Activated CD4-positive, alpha-beta T cell treated with anti-CD3 and anti-CD28 coated beads, Interleukin-2, amount 50 U/mL, for 1 hour (primary cell): ENCODE data around the gene EIF4G3.
"Not testable (repeated sequence)": the region's sequence is repeated elsewhere in the genome, so short reads cannot be mapped to it uniquely, and the experiment has no call there.

Source experiments
- DNase-seq: peaks from one replicate; pipeline ENCODE4 v3.0.0-alpha.2; 2020

Gene EIF4G3

DNA sequence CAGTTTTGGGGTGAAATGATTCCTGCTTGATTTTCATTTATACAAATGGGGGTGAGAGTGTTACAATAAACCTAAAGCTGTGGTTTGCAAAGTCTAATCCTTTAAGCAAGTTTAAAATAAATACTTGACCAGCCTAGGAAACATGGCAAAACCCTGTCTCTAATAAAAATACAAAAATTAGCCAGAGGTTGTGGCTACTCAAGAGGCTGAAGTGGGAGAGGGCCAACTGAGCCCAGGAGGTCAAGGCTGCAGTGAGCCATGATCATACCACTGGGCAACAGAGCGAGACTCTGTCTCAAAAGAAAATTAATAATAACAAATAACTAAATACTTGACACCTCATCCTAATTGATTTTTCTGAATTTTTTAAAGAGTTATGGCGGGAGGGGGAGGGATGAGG is 110.8 kb downstream of the EIF4G3 start:
- no peak for DNase-seq

DNA sequence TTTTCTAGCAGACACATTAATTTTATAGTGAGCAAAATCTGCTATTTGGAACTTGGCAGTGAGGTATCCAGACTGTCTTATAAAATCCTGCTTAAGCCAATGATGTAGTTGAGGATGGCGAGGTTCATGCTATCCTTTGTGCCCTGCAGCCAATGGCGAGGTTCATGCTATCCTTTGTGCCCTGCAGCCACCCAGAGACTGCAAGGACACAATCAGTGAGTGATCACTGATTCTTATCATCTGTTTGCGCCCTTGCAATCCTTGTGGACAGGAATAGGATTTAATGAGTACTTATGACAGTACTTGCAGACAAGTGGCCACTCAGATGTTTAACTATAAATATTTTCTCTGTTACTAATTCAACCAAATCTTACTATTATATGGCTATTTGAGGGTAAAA is 112.6 kb downstream of the EIF4G3 start:
- no peak for DNase-seq

DNA sequence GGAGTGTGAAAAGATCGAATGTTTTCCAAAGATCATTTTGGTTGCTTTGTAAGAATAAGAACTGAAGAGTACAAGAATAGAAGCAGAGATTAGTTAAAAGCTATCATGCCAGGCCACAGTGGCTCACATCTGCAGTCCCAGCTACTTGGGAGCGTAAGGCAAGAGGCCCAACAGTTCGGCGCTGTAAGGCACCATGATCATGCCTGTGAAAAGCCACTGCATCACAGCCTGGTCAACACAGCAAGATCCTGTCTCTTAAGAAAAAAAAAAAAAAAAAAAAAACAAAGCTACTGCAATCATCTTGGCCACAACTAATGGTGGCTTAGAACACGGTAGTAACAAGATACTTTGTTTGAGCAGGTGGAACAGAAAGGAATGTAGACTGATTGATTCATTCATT is 116.2 kb downstream of the EIF4G3 start:
- DNase-seq, result no peak

DNA sequence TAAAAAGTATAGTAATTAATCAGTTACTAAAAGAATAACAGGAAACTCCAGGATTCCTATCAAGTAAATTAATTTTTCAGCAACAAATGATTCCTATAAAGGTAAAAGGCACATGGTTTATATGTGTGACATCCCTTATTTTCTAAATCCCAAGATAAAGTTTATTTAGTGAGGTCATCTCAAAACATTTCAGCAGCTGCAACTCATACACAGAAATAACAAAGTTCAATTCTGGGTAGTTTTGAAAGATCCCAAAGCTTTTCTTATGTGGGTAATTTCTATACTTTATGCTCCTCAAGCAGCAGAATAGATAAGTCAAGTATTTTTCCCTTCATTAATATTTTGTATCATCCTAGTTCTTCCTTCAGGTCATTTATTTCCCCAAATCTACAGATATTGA is 117.7 kb downstream of the EIF4G3 start:
- DNase-seq, result no peak

DNA sequence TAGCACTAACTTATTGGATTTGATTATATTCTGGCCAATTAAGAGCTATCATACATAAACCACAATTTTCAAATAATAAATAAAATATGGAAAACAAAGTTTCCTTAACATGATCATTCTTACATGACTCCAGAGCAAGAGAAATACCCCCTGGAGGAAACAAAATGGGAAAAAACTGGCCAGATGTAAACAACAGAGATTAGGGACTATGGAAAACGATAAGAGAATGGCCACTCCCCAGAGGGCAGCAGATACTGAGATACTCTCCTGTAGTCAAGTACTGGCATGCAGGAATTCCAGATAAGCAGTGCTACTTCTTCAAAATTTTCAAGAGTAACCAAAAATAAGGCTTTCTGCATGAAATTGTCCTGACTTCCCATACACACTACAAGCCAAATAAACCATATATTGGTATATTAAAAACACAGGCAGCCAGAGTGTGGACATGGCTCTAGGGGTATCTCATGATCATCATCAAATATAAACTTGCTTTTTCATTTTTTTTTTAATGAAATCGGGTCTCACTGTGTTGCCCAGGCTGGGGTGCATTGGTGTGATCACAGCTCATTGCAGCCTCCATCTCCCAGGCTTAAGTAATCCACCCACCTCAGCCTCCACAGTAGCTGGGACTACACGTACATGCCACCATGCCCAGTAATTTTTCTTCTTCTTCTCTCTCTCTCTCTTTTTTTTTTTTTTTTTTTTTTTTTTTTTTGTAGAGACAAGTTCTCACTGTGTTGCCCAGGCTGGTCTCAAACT is 118.5 kb downstream of the EIF4G3 start:
- DNase-seq, result no peak

DNA sequence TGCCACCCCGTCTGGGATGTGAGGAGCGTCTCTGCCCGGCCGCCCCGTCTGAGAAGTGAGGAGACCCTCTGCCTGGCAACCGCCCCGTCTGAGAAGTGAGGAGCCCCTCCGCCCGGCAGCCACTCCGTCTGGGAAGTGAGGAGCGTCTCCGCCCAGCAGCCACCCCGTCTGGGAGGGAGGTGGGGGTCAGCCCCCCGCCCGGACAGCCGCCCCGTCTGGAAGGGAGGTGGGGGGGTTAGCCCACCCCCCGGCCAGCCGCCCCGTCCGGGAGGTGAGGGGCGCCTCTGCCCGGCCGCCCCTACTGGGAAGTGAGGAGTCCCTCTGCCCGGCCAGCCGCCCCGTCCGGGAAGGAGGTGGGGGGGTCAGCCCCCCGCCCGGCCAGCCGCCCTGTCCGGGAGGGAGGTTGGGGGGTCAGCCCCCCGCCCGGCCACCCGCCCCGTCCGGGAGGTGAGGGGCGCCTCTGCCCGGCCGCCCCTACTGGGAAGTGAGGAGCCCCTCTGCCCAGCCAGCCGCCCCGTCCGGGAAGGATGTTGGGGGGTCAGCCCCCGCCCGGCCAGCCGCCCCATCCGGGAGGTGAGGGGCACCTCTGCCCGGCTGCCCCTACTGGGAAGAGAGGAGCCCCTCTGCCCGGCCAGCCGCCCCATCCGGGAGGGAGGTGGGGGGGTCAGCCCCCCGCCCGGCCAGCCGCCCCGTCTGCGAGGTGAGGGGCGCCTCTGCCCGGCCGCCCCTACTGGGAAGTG is 123.3 kb downstream of the EIF4G3 start:
- DNase-seq, result not testable (repeated sequence)

DNA sequence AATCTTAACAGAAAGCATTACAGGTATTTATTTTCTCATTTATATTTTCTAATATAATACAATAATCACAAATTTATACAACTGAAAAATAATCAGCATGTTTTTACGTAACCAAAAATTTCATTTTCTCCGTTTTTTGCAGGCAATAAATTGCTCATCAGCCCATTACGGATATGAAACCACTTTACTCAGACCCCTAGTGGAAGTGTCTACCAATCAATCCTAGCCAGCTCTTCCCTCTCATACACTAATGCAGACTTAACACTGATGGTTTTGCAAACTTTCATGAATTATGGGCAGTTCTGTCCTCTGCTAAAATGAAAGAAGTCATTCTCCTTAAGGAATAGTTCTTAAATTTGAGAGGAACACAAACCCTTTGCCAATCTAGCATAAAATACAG is 124.7 kb downstream of the EIF4G3 start:
- DNase-seq, result no peak

DNA sequence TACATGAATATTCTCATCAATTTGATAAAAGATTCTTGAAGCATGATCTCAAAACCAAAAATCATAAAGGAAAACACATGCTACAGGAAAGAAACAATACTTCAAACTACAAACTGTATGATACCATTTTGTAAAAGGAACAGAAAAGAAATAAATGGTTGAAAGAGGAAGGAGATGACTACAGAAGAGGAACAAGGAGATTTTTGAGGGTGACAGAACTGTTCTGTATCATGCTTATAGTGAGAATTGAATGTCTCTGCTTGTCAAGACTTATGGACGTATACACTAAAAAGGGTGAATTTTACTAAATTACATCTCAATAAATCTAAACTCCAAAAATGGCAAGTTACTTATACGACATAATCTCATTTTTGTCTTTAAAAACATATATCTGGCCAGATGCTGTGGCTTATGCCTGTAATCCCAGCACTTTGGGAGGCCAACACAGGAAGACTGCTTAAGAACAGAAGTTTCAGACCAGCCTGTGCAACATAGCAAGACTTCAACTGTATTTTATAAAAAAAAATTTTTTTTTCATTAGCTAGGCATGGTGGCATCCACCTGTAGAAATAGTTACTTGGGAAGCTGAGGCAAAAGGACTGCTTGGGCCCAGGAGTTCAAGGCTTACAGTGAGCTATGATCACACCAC is 125.4 kb downstream of the EIF4G3 start:
- DNase-seq, result no peak

DNA sequence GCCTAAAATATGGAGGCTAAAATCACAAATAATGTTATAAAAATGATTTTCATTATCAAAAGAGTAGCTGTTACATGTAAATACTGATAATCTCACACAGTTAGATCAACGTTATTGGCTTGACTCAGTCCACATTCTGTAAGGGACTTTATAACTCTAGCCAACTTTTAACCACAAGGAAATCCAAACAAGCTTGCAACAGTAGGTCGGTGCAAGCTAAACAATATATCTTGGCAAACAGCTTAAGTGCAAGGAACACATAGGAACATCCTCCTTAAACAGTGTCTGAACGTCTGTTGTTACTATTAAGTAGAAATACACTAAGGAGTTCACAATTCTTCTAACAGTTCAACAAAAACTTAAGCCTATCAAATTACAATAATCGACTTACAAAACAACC is 126.7 kb downstream of the EIF4G3 start:
- DNase-seq, result no peak

DNA sequence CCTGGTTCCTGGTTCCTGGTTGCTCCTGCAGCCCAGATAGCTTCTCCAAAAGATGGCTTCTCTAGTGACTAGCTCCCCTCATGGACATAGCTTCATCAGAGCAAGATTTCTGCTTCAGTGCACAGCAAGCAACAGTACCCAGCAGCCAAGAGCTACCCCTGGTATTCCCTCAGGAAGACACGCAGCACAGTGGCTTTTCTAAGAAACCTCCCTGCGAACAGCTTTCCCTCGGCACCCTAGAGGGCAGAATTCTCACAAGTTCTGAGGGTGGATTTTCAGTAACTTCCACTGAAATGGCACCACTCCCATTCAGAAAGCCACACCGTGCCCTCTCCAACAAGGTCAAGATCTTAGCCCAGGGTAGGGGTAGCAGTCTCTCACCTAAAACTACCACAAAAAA is 128.2 kb downstream of the EIF4G3 start:
- no peak for DNase-seq

DNA sequence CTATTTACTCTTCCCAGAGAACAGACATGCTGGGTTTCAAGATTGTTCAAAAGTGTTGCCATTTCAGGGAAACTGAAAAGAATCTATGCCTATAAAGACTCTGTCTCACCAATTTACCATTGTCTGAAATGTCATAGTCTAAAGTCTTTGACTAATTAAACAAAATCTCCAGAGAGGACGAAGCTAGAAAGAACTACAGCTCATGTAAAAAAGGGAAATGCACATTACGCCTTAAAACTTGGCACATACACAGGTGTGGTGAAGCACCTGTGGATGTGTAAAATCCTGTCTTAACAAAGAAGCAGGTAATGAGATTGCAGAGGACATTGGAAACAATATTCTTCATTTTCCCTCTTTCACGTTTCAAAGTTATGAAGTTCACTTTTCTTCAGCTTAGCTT is 130.6 kb downstream of the EIF4G3 start:
- no peak for DNase-seq

DNA sequence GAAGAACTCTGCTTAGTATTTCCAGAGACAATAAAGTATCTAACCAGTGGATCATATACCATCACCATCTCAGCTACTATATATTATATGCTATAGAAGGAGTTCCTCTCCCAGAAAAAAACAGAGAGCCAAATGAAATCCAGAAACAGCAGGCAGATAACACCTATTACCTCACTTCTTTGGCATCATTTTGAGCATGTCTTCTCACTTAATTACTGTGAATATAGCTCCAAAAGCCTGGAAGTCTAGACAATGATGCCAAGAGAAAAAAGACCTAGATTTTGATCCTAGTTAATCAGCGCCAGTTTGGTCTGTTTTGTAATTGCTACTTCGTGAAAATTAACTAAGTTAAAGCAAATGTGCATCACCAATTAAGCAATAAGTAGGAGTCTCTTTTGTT is 131.3 kb downstream of the EIF4G3 start:
- DNase-seq, result no peak

DNA sequence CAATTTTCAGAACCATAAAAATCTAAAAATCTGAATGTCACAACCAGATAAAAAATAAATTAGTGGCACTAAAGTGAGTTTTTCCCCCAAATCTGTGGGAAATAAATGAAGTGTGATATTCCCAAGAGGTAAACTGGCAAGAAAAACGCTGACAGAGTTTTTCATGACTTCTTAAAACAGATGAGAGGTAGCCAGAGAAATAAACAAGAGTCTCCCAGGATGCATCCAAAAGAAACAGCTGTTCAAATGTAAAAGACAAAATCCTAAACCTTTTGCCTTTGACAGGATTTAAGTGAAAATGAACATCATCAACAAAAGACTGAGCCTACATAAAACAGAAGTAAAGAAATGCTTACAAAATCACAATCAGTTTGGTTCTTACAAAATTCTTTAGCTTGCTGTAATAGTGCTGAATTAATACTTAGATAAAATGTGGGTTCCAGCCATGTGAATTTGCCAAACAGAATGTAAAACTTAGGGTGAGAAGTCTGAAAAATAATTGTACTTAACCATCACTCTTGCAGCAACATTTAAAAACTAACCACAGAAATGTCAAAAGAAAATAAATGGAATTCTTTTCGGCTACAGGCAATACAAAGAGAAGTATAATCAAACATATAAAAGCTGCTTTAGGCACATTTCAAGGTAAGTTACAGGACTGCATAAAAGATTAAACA is 133.6 kb downstream of the EIF4G3 start:
- no peak for DNase-seq

DNA sequence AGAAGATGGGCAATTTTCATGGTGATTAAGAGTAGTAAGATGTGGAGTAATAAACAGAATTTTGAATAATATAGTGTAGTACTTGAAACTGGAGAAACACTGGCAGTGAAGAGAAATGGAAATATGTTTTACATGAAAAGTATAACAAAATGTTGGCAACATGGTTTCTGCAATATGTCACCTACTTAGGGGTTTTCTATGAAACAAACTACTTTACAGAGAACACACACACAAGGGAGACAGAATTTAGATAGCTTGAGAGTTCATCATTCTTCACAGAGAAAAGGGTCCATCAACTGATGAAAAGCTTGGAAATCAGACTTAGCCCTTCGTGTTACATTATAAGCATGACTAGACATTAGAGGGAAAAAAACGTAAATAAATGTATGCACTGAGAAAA is 135.2 kb downstream of the EIF4G3 start:
- no peak for DNase-seq

DNA sequence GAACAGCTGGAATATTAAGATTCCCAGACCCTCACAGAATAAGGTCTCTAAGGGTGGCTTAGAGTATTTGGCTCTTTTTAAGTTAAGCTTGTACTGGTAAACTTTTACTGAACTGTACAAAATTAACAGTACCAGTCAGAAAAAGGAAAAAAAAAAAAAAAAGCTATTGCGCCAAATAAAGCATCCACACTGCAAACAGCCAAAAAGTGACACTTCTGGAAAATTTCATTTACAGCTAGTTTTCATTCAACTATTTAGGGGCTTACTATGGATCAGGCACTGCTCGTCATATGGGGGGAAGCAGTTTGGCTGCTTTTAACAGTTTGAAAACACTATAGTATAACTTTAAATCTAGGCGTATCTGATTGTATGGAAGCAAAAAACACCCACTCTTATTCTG is 139.6 kb downstream of the EIF4G3 start:
- no peak for DNase-seq

DNA sequence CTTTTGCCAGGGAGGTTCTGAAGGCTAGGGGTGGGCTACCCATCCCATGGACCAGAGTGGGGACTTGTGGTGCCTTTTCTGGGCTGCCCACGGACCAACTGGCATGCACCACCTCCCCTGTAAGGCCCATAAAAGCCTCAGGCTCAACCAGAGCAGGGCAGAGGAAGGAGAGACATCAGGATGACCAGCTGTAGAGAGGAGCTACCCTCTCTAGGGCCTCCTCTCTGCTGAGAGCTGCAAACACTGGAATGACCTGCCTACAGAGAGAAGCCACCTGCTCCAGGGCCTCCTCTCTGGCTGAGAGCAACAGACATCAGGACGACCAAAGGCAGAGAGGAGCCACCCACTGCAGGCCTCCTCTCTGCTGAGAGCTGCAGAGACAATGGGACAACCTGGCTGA is 140.9 kb downstream of the EIF4G3 start:
- DNase-seq, result no peak

DNA sequence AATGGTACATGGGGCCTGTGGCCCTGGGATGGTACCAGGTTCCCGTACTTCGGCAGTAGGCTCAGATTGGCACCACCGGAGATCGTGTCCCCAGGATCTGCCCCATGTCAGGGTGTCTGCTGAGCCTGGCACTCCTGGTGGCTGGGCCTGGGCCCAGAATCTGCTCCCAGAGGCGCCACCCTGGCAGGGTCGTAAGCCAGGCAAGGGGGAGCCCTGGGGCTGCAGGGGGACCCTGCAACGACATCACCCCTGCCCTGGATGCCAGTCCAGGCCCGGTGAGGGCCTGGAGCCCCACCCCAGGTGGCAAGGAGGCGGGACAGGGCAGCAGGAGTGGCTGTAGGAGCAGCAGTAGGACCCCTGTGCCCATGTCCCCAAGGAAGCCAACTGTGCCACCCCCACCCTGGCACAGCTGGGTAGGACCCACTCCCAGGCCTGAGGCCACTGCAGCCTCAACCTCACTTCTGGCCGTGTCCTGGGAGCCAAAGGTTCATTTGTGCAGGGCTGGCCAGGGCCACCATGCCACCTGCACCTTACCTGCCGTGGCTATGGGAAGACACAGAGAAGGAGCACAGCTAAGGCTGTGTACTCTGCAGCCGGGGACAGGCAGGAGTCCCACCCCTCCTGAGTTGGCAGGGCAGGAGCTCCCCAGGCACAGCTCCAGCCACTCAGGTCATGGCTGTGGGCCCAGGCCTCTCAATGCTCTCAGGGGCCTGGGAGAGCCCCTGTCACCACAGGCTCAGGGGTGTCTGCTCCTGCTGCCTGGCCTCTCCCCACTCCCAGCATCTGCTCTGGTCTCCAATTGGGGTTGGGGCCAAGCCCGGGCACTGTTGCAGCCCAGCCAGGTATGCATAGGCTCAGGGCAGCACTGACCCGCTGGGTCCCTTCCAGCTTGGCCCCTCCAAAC is 141.7 kb downstream of the EIF4G3 start:
- no peak for DNase-seq

DNA sequence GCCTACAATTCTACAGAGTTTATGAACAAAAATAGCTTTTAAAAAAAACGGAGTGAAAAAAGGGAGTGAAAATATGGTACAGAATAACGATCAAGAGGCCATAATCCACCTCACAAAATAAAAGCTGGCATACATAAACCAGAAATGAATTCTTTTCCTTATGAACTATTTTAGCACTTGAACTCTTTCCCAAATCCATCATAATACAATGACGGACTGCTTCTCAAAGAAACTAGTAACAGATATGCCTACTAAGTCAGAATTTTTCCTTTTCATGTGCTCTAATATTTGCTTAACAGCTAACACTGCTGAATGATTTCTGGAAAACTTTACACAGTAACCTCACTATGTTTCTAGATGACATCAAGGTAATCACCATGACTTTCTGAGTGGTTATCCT is 144.0 kb downstream of the EIF4G3 start:
- no peak for DNase-seq

DNA sequence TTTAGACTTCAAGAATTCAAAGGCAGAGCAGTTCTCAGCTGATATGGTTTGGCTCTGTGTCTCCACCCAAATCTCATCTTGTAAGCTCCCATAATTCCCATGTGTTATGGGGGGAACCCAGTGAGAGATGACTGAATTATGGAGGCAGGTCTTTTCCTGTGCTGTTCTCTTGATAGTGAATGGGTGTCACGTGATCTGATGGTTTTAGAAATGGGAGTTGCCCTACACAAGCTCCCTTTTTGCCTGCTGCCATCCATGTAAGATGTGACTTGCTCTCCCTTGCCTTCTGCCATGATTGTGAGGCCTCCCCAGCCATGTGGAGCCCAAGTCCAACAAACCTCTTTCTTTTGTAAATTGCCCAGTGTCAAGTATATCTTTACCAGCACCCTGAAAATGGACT is 146.5 kb downstream of the EIF4G3 start:
- DNase-seq, result no peak

DNA sequence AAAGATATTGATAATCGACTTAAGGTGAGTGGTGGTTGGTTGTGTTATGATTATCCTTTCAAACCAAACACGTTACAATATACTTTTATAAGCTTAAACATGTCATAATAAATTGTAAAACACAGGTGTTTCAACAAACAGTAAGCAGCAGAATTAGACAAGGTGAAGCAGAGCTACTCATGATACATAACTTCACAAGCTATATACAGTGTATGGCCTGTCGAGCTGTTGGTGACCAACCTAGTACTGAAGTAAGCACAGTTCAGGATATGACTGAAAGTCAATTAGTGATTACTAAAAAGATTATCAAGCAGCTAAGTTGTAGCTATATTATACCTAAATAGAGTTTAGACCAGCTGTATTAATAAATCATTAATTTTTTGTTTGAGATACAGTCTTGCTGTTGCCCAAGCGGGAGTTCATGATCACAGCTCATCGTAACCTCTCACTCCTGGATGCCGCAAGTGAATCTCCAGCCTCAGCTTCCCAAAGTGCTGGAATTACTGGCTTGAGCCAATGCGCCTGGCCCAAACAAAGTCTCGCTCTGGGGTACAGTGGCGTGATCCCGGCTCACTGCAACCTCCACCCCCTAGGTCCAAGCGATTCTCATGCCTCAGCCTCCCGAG is 148.1 kb downstream of the EIF4G3 start:
- no peak for DNase-seq

DNA sequence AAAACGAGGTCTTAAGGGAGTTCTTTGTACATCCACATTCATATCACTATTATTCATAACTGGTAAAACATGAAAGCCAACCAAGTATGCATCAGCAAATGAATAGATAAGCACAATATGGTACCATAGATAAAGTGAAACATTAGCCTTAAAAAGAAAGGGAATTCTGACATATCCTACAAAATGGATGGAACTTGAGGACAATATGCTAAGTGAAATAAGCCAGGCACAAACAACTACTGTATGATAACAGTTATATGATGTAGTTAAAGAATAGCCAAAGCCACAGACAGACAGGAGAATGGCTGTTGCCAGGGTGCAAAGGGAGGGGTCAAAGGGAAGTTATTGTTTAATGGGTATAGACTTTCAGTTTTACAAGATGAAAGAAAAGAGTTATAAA is 148.9 kb downstream of the EIF4G3 start:
- no peak for DNase-seq

DNA sequence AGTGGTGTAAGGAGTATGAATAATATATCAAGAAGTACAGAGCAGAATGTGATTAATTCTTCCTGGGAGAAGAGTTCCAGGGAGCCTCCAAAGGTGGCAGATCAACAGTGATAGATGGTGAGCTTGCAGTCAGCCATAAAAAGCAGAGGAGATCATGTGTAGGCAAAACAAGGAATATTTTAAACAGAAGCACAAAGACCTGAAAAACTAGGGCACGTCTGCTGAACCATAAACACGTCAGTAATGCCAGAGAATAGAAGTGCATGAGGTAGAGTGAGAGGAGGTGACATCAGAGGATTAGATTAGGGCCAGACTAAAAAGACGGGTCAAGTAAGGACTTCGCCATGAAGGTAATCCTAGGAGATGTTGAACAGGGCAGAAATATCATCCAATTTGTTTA is 151.8 kb downstream of the EIF4G3 start:
- no peak for DNase-seq
